ENCODE results near the gene UXT. TPM values are rescaled to one million over a fixed set of nuclear protein-coding genes. Genes with fewer than 3 reads are reported as not detected.

The UXT gene
- total and polyA plus RNA-seq, 2 of the 4 experiments (the other 2 are of a cell fraction) = 106 to 164 TPM

DNA sequence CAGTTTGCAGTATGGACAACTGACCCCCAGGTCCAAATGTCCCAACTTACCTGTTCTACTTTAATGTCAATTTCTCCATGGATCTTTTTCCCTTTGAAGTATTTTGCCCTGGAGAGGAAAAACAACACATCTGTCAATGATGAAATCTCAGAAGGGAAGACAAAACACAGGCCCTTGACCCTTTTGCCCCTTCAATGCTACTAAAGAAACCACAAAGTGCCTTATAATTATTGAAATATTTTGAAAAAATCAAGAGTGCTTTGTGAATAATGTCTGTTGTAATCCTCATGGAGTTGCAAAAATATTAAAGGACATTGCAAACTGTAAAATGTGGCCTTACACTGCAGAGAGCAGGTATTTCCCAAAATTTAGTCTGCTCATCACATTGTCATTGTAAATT is 51.9 kb downstream of the UXT start:
- no TSS peak for BruUV-seq (replicated peaks)
- dilution Hi-C loops (cut with HindIII; ENCODE audit: low sequenced_read_pairs, unreplicated experiment) = no loop called here

More for the DNA sequence above, 51.9 kb downstream of the UXT start:
- Histone ChIP-seq H3K27ac (ENCODE audit: insufficient read depth, low read length) (no peak overlapping the region), H2BK15ac (ENCODE audit: low read depth, low read length) (no peak overlapping the region), H4K5ac (ENCODE audit: low read depth, low read length) (no peak overlapping the region), H3K9me1 (ENCODE audit: insufficient read depth, low read length) (no peaks in the 10 kb centered on the region), H3K14ac (replicated peaks; ENCODE audit: low read depth, low read length) (no peak overlapping the region), H3K56ac (ENCODE audit: extremely low read depth, insufficient read depth, low read length) (no peak overlapping the region), H2AK5ac (ENCODE audit: low read depth, low read length) (no peak overlapping the region), H2BK120ac (ENCODE audit: low read depth, low read length) (no peak overlapping the region), H2BK5ac (ENCODE audit: low read depth, low read length, poor library complexity, severe bottlenecking) (no peak overlapping the region), H2AK9ac (replicated peaks; ENCODE audit: low read depth, low read length, poor library complexity) (no peak overlapping the region), H3K4me2 (ENCODE audit: low read depth, low read length) (no peak overlapping the region), H3K4me3 (ENCODE audit: insufficient read depth, low read depth, low read length) (no peak overlapping the region), H3K4ac (ENCODE audit: low read depth, low read length) (no peak overlapping the region), H3K27me3 (ENCODE audit: control insufficient read depth, insufficient read depth, low read length) (peaks cover 9% of the 10 kb centered on the region; the same call in 1 of the 2 replicates), H3K36me3 (ENCODE audit: control insufficient read depth, insufficient read depth, low read length) (no peaks in the 10 kb centered on the region), H2AFZ (replicated peaks; ENCODE audit: low read length, poor library complexity) (no peak overlapping the region), H4K91ac (ENCODE audit: insufficient read depth, low read depth, low read length) (no peak overlapping the region), H4K8ac (ENCODE audit: low read depth in 2 of 2, low read length in 2 of 2) (no peak overlapping the region), H3K9ac (ENCODE audit: low read depth, low read length) (no peak overlapping the region), H3K4me1 (ENCODE audit: control insufficient read depth, insufficient read depth, low read length) (no peaks in the 10 kb centered on the region), H4K20me1 (ENCODE audit: insufficient read depth, low read length) (no peaks in the 10 kb centered on the region; the same call in 1 of the 2 replicates), H3K23ac (ENCODE audit: low read depth, low read length) (no peak overlapping the region), H3K79me1 (ENCODE audit: low read depth in 1 of 2, low read length in 2 of 2) (no peaks in the 10 kb centered on the region), H2BK20ac (ENCODE audit: low read depth, low read length) (no peak overlapping the region), H3K9me3 (ENCODE audit: control insufficient read depth, insufficient read depth, low read length) (no peaks in the 10 kb centered on the region), H3K18ac (ENCODE audit: low read depth, low read length) (no peak overlapping the region)
- POLR2A ChIA-PET (ENCODE audit: unreplicated experiment) = no interaction called here
- intact Hi-C loops (cut with micrococcal nuclease) (no loop called here), in situ Hi-C loops (cut with MboI; ENCODE audit: low sequenced_read_pairs) (no loop called here)
- TF ChIP-seq POLR2A (IDR thresholded peaks at IDR 0.05; ENCODE audit: low read depth, low read length) (no peak), SMC3 (IDR thresholded peaks at IDR 0.05; ENCODE audit: low read depth, low read length) (no peak), NFE2L2 (IDR thresholded peaks at IDR 0.05; ENCODE audit: low read depth, low read length) (no peak), MXI1 (IDR thresholded peaks at IDR 0.05; ENCODE audit: borderline replicate concordance, low read depth, low read length) (no peak), MAFK (IDR thresholded peaks at IDR 0.05; ENCODE audit: low read depth, low read length) (no peak), FOS (IDR thresholded peaks at IDR 0.05; ENCODE audit: low read depth, low read length) (no peak), CEBPB (IDR thresholded peaks at IDR 0.05; ENCODE audit: low read depth, low read length) (no peak), BHLHE40 (IDR thresholded peaks at IDR 0.05; ENCODE audit: low read depth, low read length) (no peak)
- TF ChIP-seq, protein P1, sequence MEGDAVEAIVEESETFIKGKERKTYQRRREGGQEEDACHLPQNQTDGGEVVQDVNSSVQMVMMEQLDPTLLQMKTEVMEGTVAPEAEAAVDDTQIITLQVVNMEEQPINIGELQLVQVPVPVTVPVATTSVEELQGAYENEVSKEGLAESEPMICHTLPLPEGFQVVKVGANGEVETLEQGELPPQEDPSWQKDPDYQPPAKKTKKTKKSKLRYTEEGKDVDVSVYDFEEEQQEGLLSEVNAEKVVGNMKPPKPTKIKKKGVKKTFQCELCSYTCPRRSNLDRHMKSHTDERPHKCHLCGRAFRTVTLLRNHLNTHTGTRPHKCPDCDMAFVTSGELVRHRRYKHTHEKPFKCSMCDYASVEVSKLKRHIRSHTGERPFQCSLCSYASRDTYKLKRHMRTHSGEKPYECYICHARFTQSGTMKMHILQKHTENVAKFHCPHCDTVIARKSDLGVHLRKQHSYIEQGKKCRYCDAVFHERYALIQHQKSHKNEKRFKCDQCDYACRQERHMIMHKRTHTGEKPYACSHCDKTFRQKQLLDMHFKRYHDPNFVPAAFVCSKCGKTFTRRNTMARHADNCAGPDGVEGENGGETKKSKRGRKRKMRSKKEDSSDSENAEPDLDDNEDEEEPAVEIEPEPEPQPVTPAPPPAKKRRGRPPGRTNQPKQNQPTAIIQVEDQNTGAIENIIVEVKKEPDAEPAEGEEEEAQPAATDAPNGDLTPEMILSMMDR (conservative IDR thresholded peaks at IDR 0.05; ENCODE audit: low read depth, low read length) = no peak
- TF ChIP-seq, protein P2, sequence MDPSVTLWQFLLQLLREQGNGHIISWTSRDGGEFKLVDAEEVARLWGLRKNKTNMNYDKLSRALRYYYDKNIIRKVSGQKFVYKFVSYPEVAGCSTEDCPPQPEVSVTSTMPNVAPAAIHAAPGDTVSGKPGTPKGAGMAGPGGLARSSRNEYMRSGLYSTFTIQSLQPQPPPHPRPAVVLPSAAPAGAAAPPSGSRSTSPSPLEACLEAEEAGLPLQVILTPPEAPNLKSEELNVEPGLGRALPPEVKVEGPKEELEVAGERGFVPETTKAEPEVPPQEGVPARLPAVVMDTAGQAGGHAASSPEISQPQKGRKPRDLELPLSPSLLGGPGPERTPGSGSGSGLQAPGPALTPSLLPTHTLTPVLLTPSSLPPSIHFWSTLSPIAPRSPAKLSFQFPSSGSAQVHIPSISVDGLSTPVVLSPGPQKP (IDR thresholded peaks at IDR 0.05; ENCODE audit: borderline replicate concordance, low read depth, low read length) = no peak
- ATAC-seq (ENCODE audit: low read depth) (no peak), DNase-seq (no peak)
- CTCF ChIA-PET = no interaction called here

Data from IMR-90 (cell line).